Neural cell (in vitro differentiated cells): Measurements from ENCODE around the gene USP36. TPM values are rescaled to one million over a fixed set of nuclear protein-coding genes. Genes with fewer than 3 reads are reported as not detected.

ENCODE experiments used
- H2AFZ ChIP-seq: fragments of 200-600, 300-800 bp; sonication (generic), shearing (Covaris generic); 2 replicates; pipeline ENCODE4 v1.6.0; 2014; ENCODE audit warnings: low read depth, mild to moderate bottlenecking, antibody characterized with exemption, low read length, moderate library complexity
- H3F3A ChIP-seq: fragments of 200-600 bp; shearing (Covaris generic); 2 replicates; pipeline ENCODE4 v1.6.1; 2016; ENCODE audit warnings: mild to moderate bottlenecking, moderate library complexity, mixed read lengths, antibody characterized with exemption, low read length; ENCODE audit not compliant: insufficient read depth, poor library complexity, severe bottlenecking
- H3K27ac ChIP-seq: fragments of 200-600, 300-800 bp; sonication (generic), shearing (Covaris generic); 2 replicates; pipeline ENCODE4 v1.5.1; 2014; ENCODE audit warnings: mild to moderate bottlenecking, low read length, moderate library complexity
- H3K27me3 ChIP-seq: fragments of 300-800, 200-600 bp; sonication (generic), shearing (Covaris generic); 2 replicates; pipeline ENCODE4 v1.6.0; 2014; ENCODE audit warnings: mild to moderate bottlenecking, low read depth, low read length, moderate library complexity; ENCODE audit not compliant: insufficient read depth
- H3K36me3 ChIP-seq: fragments of 300-800, 200-600 bp; sonication (generic), shearing (Covaris generic); 2 replicates; pipeline ENCODE4 v1.5.1; 2014; ENCODE audit warnings: mild to moderate bottlenecking, antibody characterized with exemption, low read length, moderate library complexity; ENCODE audit not compliant: insufficient read depth
- H3K4me2 ChIP-seq: fragments of 300-800, 200-600 bp; sonication (generic), shearing (Covaris generic); 2 replicates; pipeline ENCODE4 v1.6.0; 2014; ENCODE audit warnings: mild to moderate bottlenecking, low read length
- H3K4me3 ChIP-seq: fragments of 300-800, 200-600 bp; sonication (generic), shearing (Covaris generic); 2 replicates; pipeline ENCODE4 v1.5.1; 2014; ENCODE audit warnings: mild to moderate bottlenecking, low read length, moderate library complexity
- H3K79me2 ChIP-seq: fragments of 200-600 bp; shearing (Covaris generic); replicated peaks from 2 replicates; pipeline ENCODE4 v1.6.0; 2014; ENCODE audit warnings: mild to moderate bottlenecking, low read length, moderate library complexity; ENCODE audit not compliant: insufficient read depth
- H3K9ac ChIP-seq: fragments of 300-800, 200-600 bp; sonication (generic), shearing (Covaris generic); 2 replicates; pipeline ENCODE4 v1.6.1; 2016; ENCODE audit warnings: mild to moderate bottlenecking, low read length, mixed read lengths
- H3K9me2 ChIP-seq: fragments of 200-600 bp; shearing (Covaris generic); 2 replicates; pipeline ENCODE4 v1.6.1; 2016; ENCODE audit warnings: mild to moderate bottlenecking, low read length, mixed read lengths; ENCODE audit not compliant: insufficient read depth
- H3K9me3 ChIP-seq: fragments of 200-600, 300-800 bp; sonication (generic), shearing (Covaris generic); 2 replicates; pipeline ENCODE4 v1.6.1; 2016; ENCODE audit warnings: mild to moderate bottlenecking, mixed run types, low read length, moderate library complexity, mixed read lengths
- H4K20me1 ChIP-seq: fragments of 200-600 bp; shearing (Covaris generic); 2 replicates; pipeline ENCODE4 v1.6.1; 2016; ENCODE audit warnings: mild to moderate bottlenecking, mixed run types; ENCODE audit not compliant: insufficient read depth
- CTCF ChIP-seq: fragments of 450-650 bp; IDR thresholded peaks from 2 replicates; pipeline ENCODE4 v1.5.1; 2014; ENCODE audit warnings: antibody characterized with exemption, mild to moderate bottlenecking, moderate library complexity; ENCODE audit not compliant: poor library complexity, severe bottlenecking
- EP300 ChIP-seq: fragments of 450-650 bp; conservative IDR thresholded peaks from 2 replicates; pipeline ENCODE4 v1.6.1; 2014; ENCODE audit warnings: antibody characterized with exemption, mild to moderate bottlenecking, moderate library complexity; ENCODE audit not compliant: poor library complexity, severe bottlenecking
- EZH2 ChIP-seq: fragments of 200-600, 300-800 bp; shearing (Covaris generic), sonication (generic); IDR thresholded peaks from 2 replicates; pipeline ENCODE4 v1.6.1; 2014; ENCODE audit warnings: antibody characterized with exemption, low read length, borderline replicate concordance, mild to moderate bottlenecking; ENCODE audit not compliant: insufficient read depth, poor library complexity, severe bottlenecking
- MXI1 ChIP-seq: fragments of 450-650 bp; conservative IDR thresholded peaks from 2 replicates; pipeline ENCODE4 v1.6.1; 2014; ENCODE audit warnings: antibody characterized with exemption, mild to moderate bottlenecking; ENCODE audit not compliant: poor library complexity, severe bottlenecking
- POLR2AphosphoS5 ChIP-seq: IDR thresholded peaks from 2 replicates; pipeline ENCODE4 v1.6.1; 2012
- RAD21 ChIP-seq: fragments of 450-650 bp; conservative IDR thresholded peaks from 2 replicates; pipeline ENCODE4 v1.6.1; 2014; ENCODE audit warnings: antibody characterized with exemption, mild to moderate bottlenecking, moderate library complexity
- REST ChIP-seq: IDR thresholded peaks from 2 replicates; pipeline ENCODE4 v1.6.1; 2012; ENCODE audit warnings: borderline replicate concordance
- SMC3 ChIP-seq: fragments of 450-650 bp; conservative IDR thresholded peaks from 2 replicates; pipeline ENCODE4 v1.6.1; 2014; ENCODE audit warnings: antibody characterized with exemption, mild to moderate bottlenecking, moderate library complexity; ENCODE audit not compliant: poor library complexity
- TAF1 ChIP-seq: IDR thresholded peaks from 2 replicates; pipeline ENCODE4 v1.6.1; 2012; ENCODE audit warnings: low read depth
- polyA plus RNA-seq: library from polyadenylated mRNA; depleted of rRNA; stranded (reverse); fragments of >200 nt; gene quantifications from 2 replicates; pipeline ENCODE4 v1.2.3, GENCODE V29; 2014

Gene USP36
- polyA plus RNA-seq, 1 donor from 2014 or later = 14.4 TPM

- no peaks in the 10 kb centered on the region for H3K36me3 ChIP-seq
- no peak overlapping the region for H3K4me3 ChIP-seq
- no peaks in the 10 kb centered on the region for H3K9me3 ChIP-seq
- H4K20me1 ChIP-seq = no peaks in the 10 kb centered on the region
- TF ChIP-seq CTCF (no peak), EP300 (no peak), REST (no peak), TAF1 (no peak), POLR2AphosphoS5 (no peak), EZH2 (no peak), MXI1 (no peak), SMC3 (no peak), RAD21 (no peak)
- no peak overlapping the region for H3K9ac ChIP-seq
- no peak overlapping the region for H2AFZ ChIP-seq
- no peak overlapping the region for H3K4me2 ChIP-seq
- H3K79me2 ChIP-seq = peaks cover 29% of the 10 kb centered on the region
- H3K9me2 ChIP-seq = no peaks in the 10 kb centered on the region
- H3F3A ChIP-seq = peaks cover 9% of the 10 kb centered on the region
- H3K27ac ChIP-seq = no peak overlapping the region
- H3K27me3 ChIP-seq = no peaks in the 10 kb centered on the region
These were observed 39.1 kb upstream of the USP36 start for GRCh38 chr17:78879635-78880186.

- peaks cover 26% of the 10 kb centered on the region for H3K79me2 ChIP-seq
- H3K4me2 ChIP-seq = no peak overlapping the region
- peaks cover 2% of the 10 kb centered on the region for H3F3A ChIP-seq
- TF ChIP-seq SMC3 (no peak), POLR2AphosphoS5 (no peak), RAD21 (no peak), TAF1 (no peak), MXI1 (no peak), EP300 (no peak), CTCF (no peak), REST (no peak)
- no peaks in the 10 kb centered on the region for H3K9me2 ChIP-seq
- no peak overlapping the region for H3K4me3 ChIP-seq
- no peak overlapping the region for H2AFZ ChIP-seq
- no peaks in the 10 kb centered on the region for H4K20me1 ChIP-seq
- H3K9ac ChIP-seq = no peak overlapping the region
- no peak overlapping the region for H3K27ac ChIP-seq
- H3K9me3 ChIP-seq = no peaks in the 10 kb centered on the region
- H3K27me3 ChIP-seq = no peaks in the 10 kb centered on the region
- H3K36me3 ChIP-seq = no peaks in the 10 kb centered on the region
These were observed 38.4 kb upstream of the USP36 start for GRCh38 chr17:78878871-78879527.
